ENCODE data around the gene ARSG.

DNA sequence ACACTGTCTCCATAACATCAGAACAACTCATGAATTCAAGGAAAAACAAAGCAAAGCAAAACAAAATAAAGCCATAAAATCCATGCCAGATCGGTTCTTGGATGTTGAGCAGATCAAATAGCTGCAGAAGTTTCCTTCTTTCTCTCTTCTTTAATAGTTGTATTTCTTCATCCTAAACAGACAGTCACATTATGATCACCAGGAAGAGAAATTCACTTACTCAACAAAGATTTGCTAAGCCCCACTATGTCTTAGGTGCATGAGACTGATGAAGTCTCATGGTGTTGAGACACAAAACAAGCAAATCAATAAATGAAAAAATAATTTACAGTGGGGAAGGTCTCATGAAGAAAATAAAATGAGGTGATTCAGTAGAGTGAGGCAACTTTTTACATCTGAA is 93.2 kb downstream of the ARSG start:
- no peak for TF ChIP-seq EZH2 (IDR thresholded peaks at IDR 0.05; ENCODE audit: borderline replicate concordance, low read length)
- TF ChIP-seq, protein P1, sequence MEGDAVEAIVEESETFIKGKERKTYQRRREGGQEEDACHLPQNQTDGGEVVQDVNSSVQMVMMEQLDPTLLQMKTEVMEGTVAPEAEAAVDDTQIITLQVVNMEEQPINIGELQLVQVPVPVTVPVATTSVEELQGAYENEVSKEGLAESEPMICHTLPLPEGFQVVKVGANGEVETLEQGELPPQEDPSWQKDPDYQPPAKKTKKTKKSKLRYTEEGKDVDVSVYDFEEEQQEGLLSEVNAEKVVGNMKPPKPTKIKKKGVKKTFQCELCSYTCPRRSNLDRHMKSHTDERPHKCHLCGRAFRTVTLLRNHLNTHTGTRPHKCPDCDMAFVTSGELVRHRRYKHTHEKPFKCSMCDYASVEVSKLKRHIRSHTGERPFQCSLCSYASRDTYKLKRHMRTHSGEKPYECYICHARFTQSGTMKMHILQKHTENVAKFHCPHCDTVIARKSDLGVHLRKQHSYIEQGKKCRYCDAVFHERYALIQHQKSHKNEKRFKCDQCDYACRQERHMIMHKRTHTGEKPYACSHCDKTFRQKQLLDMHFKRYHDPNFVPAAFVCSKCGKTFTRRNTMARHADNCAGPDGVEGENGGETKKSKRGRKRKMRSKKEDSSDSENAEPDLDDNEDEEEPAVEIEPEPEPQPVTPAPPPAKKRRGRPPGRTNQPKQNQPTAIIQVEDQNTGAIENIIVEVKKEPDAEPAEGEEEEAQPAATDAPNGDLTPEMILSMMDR (IDR thresholded peaks at IDR 0.05; ENCODE audit: low read length), result no peak

All from OCI-LY1 (cell line).